ENCODE results near the gene TAS1R3. TPM values are rescaled to one million over a fixed set of nuclear protein-coding genes. Genes with fewer than 3 reads are reported as not detected.

Gene TAS1R3
- total and polyA plus RNA-seq, 4 donors, result 0.19 to 0.36 (median 0.33) TPM; not detected in 1

- no peak for TF ChIP-seq REST (IDR thresholded peaks at IDR 0.05)
- TF ChIP-seq RAD21 (IDR thresholded peaks at IDR 0.05), result no peak
Measured at GRCh38 chr1:1374589-1374928, 43.5 kb downstream of the TAS1R3 start (continued).

- TF ChIP-seq ZBTB33 (IDR thresholded peaks at IDR 0.05), result peak; percentile 98
- peak; percentile 97 for TF ChIP-seq GABPA (IDR thresholded peaks at IDR 0.05 in 1 of 2, conservative IDR thresholded peaks at IDR 0.05 in 1 of 2)
- TF ChIP-seq REST (IDR thresholded peaks at IDR 0.05), result no peak
- peak; percentile 36 for TF ChIP-seq NR2F2 (IDR thresholded peaks at IDR 0.05)
- TF ChIP-seq YY1 (IDR thresholded peaks at IDR 0.05), result peak; percentile 90
- TF ChIP-seq FOXA2 (IDR thresholded peaks at IDR 0.05), result no peak
- TF ChIP-seq JUND (IDR thresholded peaks at IDR 0.05), result no peak
- TF ChIP-seq CTCF (IDR thresholded peaks at IDR 0.05; ENCODE audit: low read depth, low read length, missing input control), result no peak
- TF ChIP-seq RAD21 (IDR thresholded peaks at IDR 0.05), result peak; percentile 31 to 34
- TF ChIP-seq HNF4G (IDR thresholded peaks at IDR 0.05), result no peak
- TF ChIP-seq TAF1 (conservative IDR thresholded peaks at IDR 0.05), result no peak
- TF ChIP-seq RXRA (IDR thresholded peaks at IDR 0.05), result peak; percentile 35 to 47
- TF ChIP-seq SP1 (IDR thresholded peaks at IDR 0.05), result peak; percentile 82
- peak in 1 of 2 donors; percentile 40 for TF ChIP-seq HNF4A (conservative IDR thresholded peaks at IDR 0.05)
- peak; percentile 81 to 94 for TF ChIP-seq EGR1 (IDR thresholded peaks at IDR 0.05; ENCODE audit: low read depth in 2 of 2)
- TF ChIP-seq ATF3 (IDR thresholded peaks at IDR 0.05), result no peak
- TF ChIP-seq MAX (IDR thresholded peaks at IDR 0.05), result peak; percentile 87
- no peak for TF ChIP-seq FOXA1 (IDR thresholded peaks at IDR 0.05)
- H3K27me3 ChIP-seq (ENCODE audit: control insufficient read depth in 4 of 4, insufficient read depth in 4 of 4, low read length in 3 of 4), result no peaks in the 10 kb centered on the region
- DNase-seq (ENCODE audit: low spot score), result peak; percentile 94
- H3K9ac ChIP-seq (ENCODE audit: low read depth in 1 of 2, low read length in 2 of 2), result peak within 1 kb of the TSS; percentile 72 to 94
- WGBS, result under 1% methylated on average over 85 of the region's 85 CpGs
- peaks cover 0 to 4% (median 0%) of the 10 kb centered on the region in 4 donors for H3K36me3 ChIP-seq (ENCODE audit: control insufficient read depth in 4 of 4, insufficient read depth in 3 of 4, low read depth in 1 of 4, low read length in 3 of 4)
- no peaks in the 10 kb centered on the region for H3K9me3 ChIP-seq (ENCODE audit: control insufficient read depth in 4 of 4, low read length in 3 of 4)
- H3K4me3 ChIP-seq (ENCODE audit: low read depth in 1 of 3, low read length in 3 of 3), result peak within 1 kb of the TSS; percentile 73 to 98 (median 82)
- H3K4me1 ChIP-seq (ENCODE audit: control insufficient read depth in 4 of 4, insufficient read depth in 4 of 4, low read length in 3 of 4), result peaks cover 7 to 33% (median 28%) of the 10 kb centered on the region in 4 donors
- H3K27ac ChIP-seq (ENCODE audit: low read depth in 1 of 2, low read length in 2 of 2), result peak within 1 kb of the TSS; percentile 77 to 87
Measured at GRCh38 chr1:1374929-1375662, 44.0 kb downstream of the TAS1R3 start, which contains the start of gene AURKAIP1. Gene AURKAIP1 (minus strand): TSS chr1:1375207. CDS start chr1:1374756, 451 bp downstream.

All from liver (tissue), 9 donors.